Measurements from ENCODE around the gene LRRC27.

DNA sequence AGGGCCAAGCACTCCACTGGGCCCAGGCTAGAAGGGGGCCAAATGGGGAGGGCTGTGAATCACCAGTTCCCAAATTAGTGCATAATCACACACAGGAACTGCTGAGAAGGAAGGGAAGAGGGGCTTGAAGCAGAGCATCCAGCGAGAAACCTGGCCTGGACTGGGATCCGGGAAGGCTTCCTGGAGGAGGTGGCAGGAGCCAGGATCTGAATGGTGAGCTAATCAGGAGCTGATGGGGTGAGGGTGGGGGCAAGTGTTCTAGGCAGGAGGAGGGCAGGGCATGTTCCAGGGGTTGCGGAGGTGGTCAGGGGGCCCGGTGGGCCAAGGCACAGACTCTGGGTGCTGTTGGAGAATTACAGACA is 77.7 kb downstream of the LRRC27 start:
- TF ChIP-seq CTCF (conservative IDR thresholded peaks at IDR 0.05; ENCODE audit: low read length), result no peak
- TF ChIP-seq EZH2phosphoT487 (IDR thresholded peaks at IDR 0.05; ENCODE audit: borderline replicate concordance, low read depth, low read length), result no peak
